ENCODE results near the gene MAFG. TPM values are rescaled to one million over a fixed set of nuclear protein-coding genes. Genes with fewer than 3 reads are reported as not detected.

The MAFG gene
- total and polyA plus RNA-seq, 12 donors, result 7.7 to 44.5 (median 22.1) TPM

DNA sequence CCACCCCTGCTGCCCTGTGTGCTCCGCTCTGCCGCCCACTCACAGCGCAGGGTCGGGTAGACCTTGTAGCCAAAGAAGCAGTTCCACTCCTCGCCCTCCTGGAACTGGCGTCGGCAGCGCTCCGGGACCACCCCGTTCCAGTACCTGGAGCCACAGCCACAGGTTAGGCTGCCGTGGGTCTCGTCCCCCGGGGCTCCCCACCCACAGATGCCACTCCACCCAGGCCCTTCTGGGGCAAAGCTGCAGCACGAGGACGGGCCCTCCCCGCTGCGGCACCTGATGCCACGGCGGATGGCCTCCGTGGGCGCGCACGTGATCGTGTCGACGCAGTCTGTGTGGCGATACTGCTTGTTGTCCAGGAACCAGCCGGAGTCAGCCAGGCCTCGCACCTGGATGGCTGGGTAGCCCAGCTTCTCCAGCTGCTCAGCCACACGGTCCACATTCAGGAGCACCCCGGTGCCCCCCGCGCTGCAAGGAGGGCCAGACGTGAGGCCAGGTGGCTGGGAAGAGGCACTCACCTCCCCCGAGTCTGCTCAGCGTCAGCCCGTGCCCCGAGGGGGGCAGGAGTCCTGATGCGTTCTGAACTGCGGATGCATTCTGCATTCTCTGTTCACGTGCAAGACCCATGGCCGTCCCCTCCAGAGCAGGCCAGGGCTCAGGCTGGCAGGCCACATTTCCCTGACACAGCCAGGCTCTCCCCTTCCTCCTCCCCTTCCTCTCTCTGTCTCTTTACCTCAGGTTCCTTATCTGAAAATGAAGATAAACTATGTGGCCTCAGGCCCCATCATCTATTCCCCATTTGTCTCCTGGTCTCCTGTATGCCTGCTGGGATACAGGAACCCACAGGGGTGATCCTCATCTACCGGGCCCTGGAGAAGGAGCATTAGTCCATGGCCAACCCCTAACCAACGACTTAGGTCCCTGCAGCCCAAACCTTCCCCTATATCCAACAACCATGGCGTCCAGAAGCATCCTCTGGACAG, 29.4 kb upstream of the MAFG start:
- H3K9me3 ChIP-seq (replicated peaks in 1 of 3), result no peaks in the 10 kb centered on the region
- TF ChIP-seq POLR2A (IDR thresholded peaks at IDR 0.05), result no peak
- TF ChIP-seq, protein P1, sequence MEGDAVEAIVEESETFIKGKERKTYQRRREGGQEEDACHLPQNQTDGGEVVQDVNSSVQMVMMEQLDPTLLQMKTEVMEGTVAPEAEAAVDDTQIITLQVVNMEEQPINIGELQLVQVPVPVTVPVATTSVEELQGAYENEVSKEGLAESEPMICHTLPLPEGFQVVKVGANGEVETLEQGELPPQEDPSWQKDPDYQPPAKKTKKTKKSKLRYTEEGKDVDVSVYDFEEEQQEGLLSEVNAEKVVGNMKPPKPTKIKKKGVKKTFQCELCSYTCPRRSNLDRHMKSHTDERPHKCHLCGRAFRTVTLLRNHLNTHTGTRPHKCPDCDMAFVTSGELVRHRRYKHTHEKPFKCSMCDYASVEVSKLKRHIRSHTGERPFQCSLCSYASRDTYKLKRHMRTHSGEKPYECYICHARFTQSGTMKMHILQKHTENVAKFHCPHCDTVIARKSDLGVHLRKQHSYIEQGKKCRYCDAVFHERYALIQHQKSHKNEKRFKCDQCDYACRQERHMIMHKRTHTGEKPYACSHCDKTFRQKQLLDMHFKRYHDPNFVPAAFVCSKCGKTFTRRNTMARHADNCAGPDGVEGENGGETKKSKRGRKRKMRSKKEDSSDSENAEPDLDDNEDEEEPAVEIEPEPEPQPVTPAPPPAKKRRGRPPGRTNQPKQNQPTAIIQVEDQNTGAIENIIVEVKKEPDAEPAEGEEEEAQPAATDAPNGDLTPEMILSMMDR (IDR thresholded peaks at IDR 0.05), result no peak
- no peak overlapping the region for H3K4me3 ChIP-seq
- intact Hi-C loops (cut with DNase I), result no loop called here
- H3K27ac ChIP-seq, result no peak overlapping the region
- no peaks in the 10 kb centered on the region for H3K36me3 ChIP-seq (replicated peaks in 1 of 2)
- peaks cover 24% of the 10 kb centered on the region for H3K27me3 ChIP-seq
- 71 to 83% (median 76%) methylated on average over 10 to 45 of the region's 45 CpGs for WGBS, 4 donors
- H3K4me1 ChIP-seq (replicated peaks in 1 of 2), result peaks cover 9 to 11% of the 10 kb centered on the region in 2 donors
- no peak for DNase-seq

DNA sequence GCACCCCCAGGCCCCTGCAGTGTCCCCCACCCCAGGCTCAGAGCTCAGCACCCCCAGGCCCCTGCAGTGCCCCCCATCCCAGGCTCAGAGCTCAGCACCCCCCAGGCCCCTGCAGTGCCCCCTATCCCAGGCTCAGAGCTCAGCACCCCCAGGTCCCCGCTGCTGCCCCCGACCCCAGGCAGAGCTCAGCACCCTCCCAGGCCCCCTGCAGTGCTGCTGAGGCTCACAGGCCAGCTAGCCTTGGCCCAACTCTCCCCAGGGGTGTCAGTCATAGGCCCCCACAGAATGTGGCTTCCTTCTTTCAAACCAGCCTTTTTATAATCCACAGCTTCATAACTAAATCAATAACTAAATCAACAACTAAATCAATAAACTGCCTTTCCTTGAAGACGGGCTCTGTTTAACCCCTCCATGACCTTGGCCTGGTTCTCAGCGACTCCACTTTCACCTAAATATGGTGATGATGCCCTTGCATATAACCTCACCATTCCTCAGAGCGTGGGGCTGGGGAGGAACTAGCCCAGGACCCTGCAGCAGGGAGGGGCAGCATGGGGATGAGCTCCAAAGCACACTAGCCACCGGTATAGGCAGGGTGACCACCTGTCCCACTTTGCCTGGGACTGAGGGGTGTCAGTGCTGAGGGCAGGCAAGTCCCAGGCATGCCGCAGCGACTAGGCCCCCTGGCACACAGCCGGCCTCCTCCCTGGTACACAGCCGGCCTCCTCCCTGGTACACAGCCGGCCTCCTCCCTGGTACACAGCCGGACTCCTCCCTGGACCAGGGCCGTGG, 28.4 kb upstream of the MAFG start:
- WGBS, 4 donors, result 41 to 81% (median 71%) methylated on average over 5 to 13 of the region's 13 CpGs
- H3K36me3 ChIP-seq (replicated peaks in 1 of 2), result no peaks in the 10 kb centered on the region
- peaks cover 9 to 11% of the 10 kb centered on the region in 2 donors for H3K4me1 ChIP-seq (replicated peaks in 1 of 2)
- no peak for DNase-seq
- intact Hi-C loops (cut with DNase I), result no loop called here
- H3K27me3 ChIP-seq, result peaks cover 19% of the 10 kb centered on the region
- no peak overlapping the region for H3K27ac ChIP-seq
- H3K4me3 ChIP-seq, result no peak overlapping the region
- no peak for TF ChIP-seq POLR2A (IDR thresholded peaks at IDR 0.05)
- TF ChIP-seq, protein P1 (IDR thresholded peaks at IDR 0.05), result no peak
- H3K9me3 ChIP-seq (replicated peaks in 1 of 3), result no peaks in the 10 kb centered on the region

- Histone ChIP-seq H3K4me1 (replicated peaks in 1 of 2) (peaks cover 5 to 8% of the 10 kb centered on the region in 2 donors), H3K27ac (no peak overlapping the region), H3K4me3 (no peak overlapping the region), H3K9me3 (replicated peaks in 1 of 3) (no peaks in the 10 kb centered on the region), H3K36me3 (replicated peaks in 1 of 2) (no peaks in the 10 kb centered on the region), H3K27me3 (peaks cover 14% of the 10 kb centered on the region)
- TF ChIP-seq, protein P1 (IDR thresholded peaks at IDR 0.05), result no peak
- no peak for TF ChIP-seq POLR2A (IDR thresholded peaks at IDR 0.05)
- WGBS, 4 donors, result 84 to 96% (median 91%) methylated on average over 14 to 26 of the region's 26 CpGs
- intact Hi-C loops (cut with DNase I), result no loop called here
- no peak for DNase-seq
Measured at GRCh38 chr17:81955058-81955681, 27.6 kb upstream of the MAFG start.

Measured in adrenal gland (tissue), 12 donors.